Cardiac septum (tissue), 1 donor: ENCODE measurements around the gene GSAP. TPM values are rescaled to one million over a fixed set of nuclear protein-coding genes. Genes with fewer than 3 reads are reported as not detected.

Experiments used
- DNase-seq: peaks from one replicate; pipeline ENCODE4 v3.0.0-alpha.2; 2020; ENCODE audit warnings: low spot score
- intact Hi-C: fragments of 100-400 bp; cut with DNase I; formaldehyde crosslinking; loops from one replicate; pipeline ENCODE4 v1.14.0; 2022
- total RNA-seq: library from RNA; stranded (reverse); fragmentation: NEBNext Ultra II Directional; extraction: Animal tissue kit (Norgen Biotek cat#: 25700); gene quantifications from one replicate; pipeline ENCODE4 v1.2.1, GENCODE V29; 2021
- donor health status: DM: no; HTN: no; CAD: no.

GSAP gene
- total RNA-seq, 1 donor from 2014 or later = 7.2 TPM

GRCh38 chr7:77265666-77266065 lies 150.5 kb downstream of the GSAP start:
- no peak for DNase-seq
- intact Hi-C loops = no loop called here

- intact Hi-C loops = no loop called here
- no peak for DNase-seq
Measured at GRCh38 chr7:77262316-77262715, 153.8 kb downstream of the GSAP start.

Other genes with a start within 250 kb of the GSAP start
- gene FGL2, start 216.5 kb downstream of the GSAP start, total RNA-seq = 6.0 TPM
- 41.6 TPM for gene PTPN12, start 120.9 kb upstream of the GSAP start, total RNA-seq